DND-41 (cell line): ENCODE data around the gene IQGAP3.

ENCODE experiments used
- ATAC-seq: fragments of 200-7000 bp; cut with Tn5 transposase; 3 replicates; pipeline ENCODE4 v1.9.1; 2021; ENCODE audit warnings: low read depth; ENCODE audit not compliant: insufficient read depth
- DNase-seq: peaks from one replicate; pipeline ENCODE4 v3.0.0-alpha.2; 2020
- H2AFZ ChIP-seq: 2 replicates; pipeline ENCODE4 v1.6.0; 2012; ENCODE audit warnings: low read depth, low read length
- H3K27ac ChIP-seq: 2 replicates; pipeline ENCODE4 v1.5.1; 2012; ENCODE audit warnings: low read length, inconsistent platforms
- H3K27me3 ChIP-seq: fragments of 200-600 bp; sonication (generic); 2 replicates; pipeline ENCODE4 v1.6.0; 2012; ENCODE audit warnings: low read length, mild to moderate bottlenecking, inconsistent platforms; ENCODE audit not compliant: insufficient read depth, poor library complexity
- H3K36me3 ChIP-seq: 2 replicates; pipeline ENCODE4 v1.5.1; 2012; ENCODE audit warnings: low read length, inconsistent platforms; ENCODE audit not compliant: insufficient read depth
- H3K4me1 ChIP-seq: 2 replicates; pipeline ENCODE4 v1.5.1; 2012; ENCODE audit warnings: mild to moderate bottlenecking, low read length; ENCODE audit not compliant: insufficient read depth
- H3K4me2 ChIP-seq: 2 replicates; pipeline ENCODE4 v1.6.0; 2012; ENCODE audit warnings: mild to moderate bottlenecking, moderate library complexity, low read length, inconsistent platforms; ENCODE audit not compliant: insufficient read depth
- H3K4me3 ChIP-seq, 2 experiments: fragments of 200-600 bp in 1 of 2; shearing (Covaris generic) in 1 of 2; 2 replicates each; pipeline ENCODE4 v1.5.1; 2012 to 2016; ENCODE audit warnings: inconsistent platforms in 2 of 2, low read length in 2 of 2, mild to moderate bottlenecking in 2 of 2, low read depth in 1 of 2, moderate library complexity in 1 of 2
- H3K79me2 ChIP-seq: 2 replicates; pipeline ENCODE4 v1.6.0; 2012; ENCODE audit warnings: low read length, inconsistent platforms; ENCODE audit not compliant: insufficient read depth
- H3K9ac ChIP-seq: 2 replicates; pipeline ENCODE4 v1.6.0; 2012; ENCODE audit warnings: low read depth, mild to moderate bottlenecking, inconsistent platforms, low read length, moderate library complexity
- H3K9me3 ChIP-seq: 2 replicates; pipeline ENCODE4 v1.5.1; 2012; ENCODE audit warnings: low read length, moderate library complexity, mild to moderate bottlenecking, inconsistent platforms; ENCODE audit not compliant: insufficient read depth, severe bottlenecking
- H4K20me1 ChIP-seq: 2 replicates; pipeline ENCODE4 v1.6.0; 2012; ENCODE audit warnings: low read length; ENCODE audit not compliant: insufficient read depth
- EZH2 ChIP-seq: IDR thresholded peaks from 3 replicates; pipeline ENCODE4 v1.6.1; 2012; ENCODE audit warnings: borderline replicate concordance, low read depth, mild to moderate bottlenecking, moderate library complexity, low read length, inconsistent platforms; ENCODE audit not compliant: severe bottlenecking
- TF ChIP-seq, protein P1 (sequence below): IDR thresholded peaks from 2 replicates; pipeline ENCODE4 v1.5.1; 2012; ENCODE audit warnings: borderline replicate concordance, low read length, moderate library complexity, mild to moderate bottlenecking; ENCODE audit not compliant: poor library complexity, severe bottlenecking; ENCODE audit errors: extremely low read depth

IQGAP3 gene

GRCh38 chr1:156511644-156512043 is 60.7 kb downstream of the IQGAP3 start:
- peaks cover 3% of the 10 kb centered on the region for H3K27me3 ChIP-seq
- H4K20me1 ChIP-seq = no peaks in the 10 kb centered on the region
- no peak for DNase-seq
- TF ChIP-seq, protein P1, sequence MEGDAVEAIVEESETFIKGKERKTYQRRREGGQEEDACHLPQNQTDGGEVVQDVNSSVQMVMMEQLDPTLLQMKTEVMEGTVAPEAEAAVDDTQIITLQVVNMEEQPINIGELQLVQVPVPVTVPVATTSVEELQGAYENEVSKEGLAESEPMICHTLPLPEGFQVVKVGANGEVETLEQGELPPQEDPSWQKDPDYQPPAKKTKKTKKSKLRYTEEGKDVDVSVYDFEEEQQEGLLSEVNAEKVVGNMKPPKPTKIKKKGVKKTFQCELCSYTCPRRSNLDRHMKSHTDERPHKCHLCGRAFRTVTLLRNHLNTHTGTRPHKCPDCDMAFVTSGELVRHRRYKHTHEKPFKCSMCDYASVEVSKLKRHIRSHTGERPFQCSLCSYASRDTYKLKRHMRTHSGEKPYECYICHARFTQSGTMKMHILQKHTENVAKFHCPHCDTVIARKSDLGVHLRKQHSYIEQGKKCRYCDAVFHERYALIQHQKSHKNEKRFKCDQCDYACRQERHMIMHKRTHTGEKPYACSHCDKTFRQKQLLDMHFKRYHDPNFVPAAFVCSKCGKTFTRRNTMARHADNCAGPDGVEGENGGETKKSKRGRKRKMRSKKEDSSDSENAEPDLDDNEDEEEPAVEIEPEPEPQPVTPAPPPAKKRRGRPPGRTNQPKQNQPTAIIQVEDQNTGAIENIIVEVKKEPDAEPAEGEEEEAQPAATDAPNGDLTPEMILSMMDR = no peak
- TF ChIP-seq EZH2 = no peak
- H3K27ac ChIP-seq = no peak overlapping the region
- H3K9me3 ChIP-seq = no peaks in the 10 kb centered on the region
- H3K4me3 ChIP-seq = no peak overlapping the region
- no peak overlapping the region for H3K4me2 ChIP-seq
- H3K9ac ChIP-seq = no peak overlapping the region
- no peak overlapping the region for H2AFZ ChIP-seq
- H3K4me1 ChIP-seq = no peaks in the 10 kb centered on the region
- no peaks in the 10 kb centered on the region for H3K79me2 ChIP-seq
- ATAC-seq = no peak
- no peaks in the 10 kb centered on the region for H3K36me3 ChIP-seq

DNA sequence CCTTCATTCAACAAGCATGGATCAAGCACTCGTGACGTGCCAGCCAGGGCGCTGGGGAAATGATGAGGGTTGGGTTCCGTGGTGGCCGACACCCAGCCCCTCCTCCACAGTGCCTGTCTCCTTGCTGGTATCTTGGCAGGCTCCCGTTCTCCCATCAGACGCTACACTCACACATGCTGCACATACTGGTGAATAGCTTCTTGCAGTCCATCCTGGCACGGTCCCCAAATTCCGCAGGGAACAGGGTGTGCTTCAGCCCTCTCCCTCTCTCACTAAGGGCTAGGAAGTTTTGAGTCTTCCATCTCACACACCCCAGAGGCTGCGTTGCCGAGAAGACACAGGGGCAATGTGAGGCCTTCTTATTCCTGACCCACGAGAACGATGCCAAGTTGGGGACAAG is 61.7 kb downstream of the IQGAP3 start:
- H2AFZ ChIP-seq = no peak overlapping the region
- H3K27me3 ChIP-seq = peaks cover 3% of the 10 kb centered on the region
- no peaks in the 10 kb centered on the region for H3K79me2 ChIP-seq
- peaks cover 4% of the 10 kb centered on the region for H3K4me1 ChIP-seq
- H3K36me3 ChIP-seq = no peaks in the 10 kb centered on the region
- no peak overlapping the region for H3K9ac ChIP-seq
- H3K4me2 ChIP-seq = no peak overlapping the region
- ATAC-seq (no peak), DNase-seq (no peak)
- no peak overlapping the region for H3K4me3 ChIP-seq
- H3K9me3 ChIP-seq = no peaks in the 10 kb centered on the region
- H4K20me1 ChIP-seq = no peaks in the 10 kb centered on the region
- TF ChIP-seq EZH2 = no peak
- TF ChIP-seq, protein P1 = no peak
- no peak overlapping the region for H3K27ac ChIP-seq

DNA sequence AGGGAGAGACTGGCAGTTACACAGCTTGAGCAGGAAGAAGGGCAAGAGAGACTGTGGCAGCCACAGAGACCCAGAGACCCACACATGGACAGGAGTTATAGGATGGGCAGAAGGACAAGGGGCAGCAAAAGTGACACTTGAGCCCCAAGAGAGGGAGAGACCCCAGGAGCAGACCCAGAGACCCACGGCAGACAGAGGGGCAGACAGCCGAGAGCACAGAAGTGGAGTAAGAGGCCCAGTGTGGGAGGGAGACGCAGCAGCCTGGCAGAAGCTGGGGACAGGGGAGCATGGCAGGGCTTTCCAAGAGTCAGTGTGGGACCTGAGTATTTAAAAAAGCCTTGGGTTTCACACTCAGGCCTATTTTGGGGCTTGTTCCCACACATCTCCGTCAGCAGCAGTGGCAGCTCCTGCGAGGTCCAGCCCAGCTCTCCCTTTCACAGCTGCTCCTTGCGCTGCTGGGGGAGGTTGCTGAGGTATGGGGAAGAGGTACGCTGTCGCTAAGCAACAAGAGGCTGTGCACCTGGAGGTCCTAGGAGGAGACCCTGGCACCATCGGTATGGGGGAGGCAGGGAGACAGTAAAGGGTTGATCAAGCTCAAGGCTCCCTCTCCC is 62.8 kb downstream of the IQGAP3 start:
- ATAC-seq (no peak), DNase-seq (no peak)
- no peaks in the 10 kb centered on the region for H4K20me1 ChIP-seq
- TF ChIP-seq EZH2 = no peak
- TF ChIP-seq, protein P1 = no peak
- no peak overlapping the region for H3K9ac ChIP-seq
- H3K9me3 ChIP-seq = no peaks in the 10 kb centered on the region
- H3K36me3 ChIP-seq = no peaks in the 10 kb centered on the region
- H3K27me3 ChIP-seq = peaks cover 3% of the 10 kb centered on the region
- no peaks in the 10 kb centered on the region for H3K79me2 ChIP-seq
- no peak overlapping the region for H3K4me3 ChIP-seq
- H3K4me1 ChIP-seq = peaks cover 13% of the 10 kb centered on the region
- no peak overlapping the region for H3K4me2 ChIP-seq
- no peak overlapping the region for H2AFZ ChIP-seq
- H3K27ac ChIP-seq = no peak overlapping the region

GRCh38 chr1:156508955-156509234 is 63.5 kb downstream of the IQGAP3 start:
- TF ChIP-seq, protein P1 = no peak
- TF ChIP-seq EZH2 = no peak
- no peaks in the 10 kb centered on the region for H3K9me3 ChIP-seq
- no peak overlapping the region for H2AFZ ChIP-seq
- no peak overlapping the region for H3K4me2 ChIP-seq
- no peaks in the 10 kb centered on the region for H3K79me2 ChIP-seq
- H3K4me3 ChIP-seq = no peak overlapping the region
- no peaks in the 10 kb centered on the region for H3K36me3 ChIP-seq
- peaks cover 19% of the 10 kb centered on the region for H3K4me1 ChIP-seq
- no peak overlapping the region for H3K27ac ChIP-seq
- peaks cover 3% of the 10 kb centered on the region for H3K27me3 ChIP-seq
- no peak for ATAC-seq
- no peak for DNase-seq
- no peaks in the 10 kb centered on the region for H4K20me1 ChIP-seq
- H3K9ac ChIP-seq = no peak overlapping the region
